KMS-11 (cell line): ENCODE measurements around the gene MRTFA.
"Not testable (repeated sequence)": the region's sequence is repeated elsewhere in the genome, so short reads cannot be mapped to it uniquely, and the experiment has no call there.

Source experiments
- H2AFZ ChIP-seq: fragments of 200-600 bp; sonication (generic); 2 replicates; pipeline ENCODE4 v1.6.1; 2016; ENCODE audit warnings: antibody characterized with exemption, mixed run types, low read depth
- H3K27ac ChIP-seq: fragments of 200-600 bp; sonication (generic); 2 replicates; pipeline ENCODE4 v1.6.1; 2016; ENCODE audit warnings: mild to moderate bottlenecking, mixed run types
- H3K27me3 ChIP-seq: fragments of 200-600 bp; sonication (generic); 2 replicates; pipeline ENCODE4 v1.6.1; 2017; ENCODE audit warnings: mild to moderate bottlenecking, low read depth, mixed run types, moderate library complexity; ENCODE audit not compliant: insufficient read depth
- H3K36me3 ChIP-seq: fragments of 200-600 bp; sonication (generic); 2 replicates; pipeline ENCODE4 v1.6.1; 2017; ENCODE audit warnings: mild to moderate bottlenecking, mixed run types; ENCODE audit not compliant: insufficient read depth
- H3K4me1 ChIP-seq: fragments of 200-600 bp; sonication (generic); 2 replicates; pipeline ENCODE4 v1.6.1; 2016; ENCODE audit warnings: mild to moderate bottlenecking, low read depth, mixed run types; ENCODE audit not compliant: poor library complexity, severe bottlenecking
- H3K4me2 ChIP-seq: fragments of 200-600 bp; sonication (generic); 2 replicates; pipeline ENCODE4 v1.7.0; 2016; ENCODE audit warnings: mild to moderate bottlenecking, mixed run types
- H3K4me3 ChIP-seq: fragments of 200-600 bp; sonication (generic); IDR thresholded peaks from 2 replicates; pipeline ENCODE4 v1.6.1; 2017; ENCODE audit warnings: low read depth, low read length, mixed read lengths; ENCODE audit not compliant: insufficient read depth
- H3K79me2 ChIP-seq: fragments of 200-600 bp; sonication (generic); 2 replicates; pipeline ENCODE4 v1.6.1; 2016; ENCODE audit warnings: low read depth, mixed run types; ENCODE audit not compliant: insufficient read depth
- H3K9ac ChIP-seq: fragments of 200-600 bp; sonication (generic); 2 replicates; pipeline ENCODE4 v1.6.1; 2016; ENCODE audit warnings: mild to moderate bottlenecking, mixed run types
- H4K20me1 ChIP-seq: fragments of 200-600 bp; sonication (generic); 2 replicates; pipeline ENCODE4 v1.6.1; 2016; ENCODE audit warnings: mild to moderate bottlenecking, mixed run types; ENCODE audit not compliant: insufficient read depth
- TF ChIP-seq, protein P1 (sequence below): fragments of 200-600 bp; sonication (generic); conservative IDR thresholded peaks from 2 replicates; pipeline ENCODE4 v1.6.1; 2017; ENCODE audit warnings: low read depth, mild to moderate bottlenecking, antibody characterized with exemption, low read length, moderate library complexity, mixed read lengths

MRTFA gene

DNA sequence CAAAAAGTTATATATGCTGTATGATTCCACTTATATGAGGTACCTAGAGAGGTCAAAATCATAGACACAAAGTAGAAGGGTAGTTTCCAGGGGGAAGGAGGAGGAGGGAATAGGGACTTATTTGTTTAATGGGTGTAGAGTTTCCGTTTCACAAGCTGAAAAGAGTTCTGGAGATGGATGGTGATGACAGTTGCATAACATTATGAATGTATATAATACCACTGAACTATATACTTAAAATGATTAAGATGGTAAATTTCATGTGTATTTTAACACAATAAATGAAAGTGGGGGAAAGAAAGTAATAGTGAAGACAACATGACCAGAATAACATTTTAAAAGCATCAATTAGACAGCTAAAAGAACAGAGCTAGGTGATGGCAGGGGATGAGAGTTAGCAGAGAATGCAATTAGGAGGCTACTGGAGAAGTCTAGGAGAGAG is 51.2 kb downstream of the MRTFA start:
- H3K9ac ChIP-seq: no peak overlapping the region

DNA sequence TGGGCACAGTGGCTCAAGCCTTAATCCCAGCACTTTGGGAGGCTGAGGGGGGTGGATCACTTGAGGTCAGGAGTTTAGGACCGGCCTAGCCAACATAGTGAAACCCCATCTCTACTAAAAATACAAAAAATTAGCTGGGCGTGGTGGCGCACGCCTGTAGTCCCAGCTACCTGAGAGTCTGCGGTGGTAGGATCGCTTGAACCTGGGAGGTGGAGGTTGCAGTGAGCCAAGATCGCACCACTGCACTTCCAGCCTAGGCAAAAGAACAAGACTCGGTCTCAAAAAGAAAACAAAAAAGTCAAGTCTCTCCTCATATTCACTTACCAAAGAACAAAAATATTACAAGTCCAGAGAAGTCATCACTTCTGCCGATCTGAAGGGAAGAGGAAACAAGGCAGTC is 51.8 kb downstream of the MRTFA start:
- H3K4me1 ChIP-seq, H3K4me2 ChIP-seq, H3K27me3 ChIP-seq, H2AFZ ChIP-seq, H4K20me1 ChIP-seq, H3K36me3 ChIP-seq, H3K79me2 ChIP-seq, H3K27ac ChIP-seq, H3K9ac ChIP-seq, H3K4me3 ChIP-seq: not testable (repeated sequence)

More for the DNA sequence above, 51.2 kb downstream of the MRTFA start:
- H3K4me3 ChIP-seq: no peak overlapping the region
- H2AFZ ChIP-seq: no peak overlapping the region
- no peak overlapping the region for H3K27ac ChIP-seq
- TF ChIP-seq, protein P1, sequence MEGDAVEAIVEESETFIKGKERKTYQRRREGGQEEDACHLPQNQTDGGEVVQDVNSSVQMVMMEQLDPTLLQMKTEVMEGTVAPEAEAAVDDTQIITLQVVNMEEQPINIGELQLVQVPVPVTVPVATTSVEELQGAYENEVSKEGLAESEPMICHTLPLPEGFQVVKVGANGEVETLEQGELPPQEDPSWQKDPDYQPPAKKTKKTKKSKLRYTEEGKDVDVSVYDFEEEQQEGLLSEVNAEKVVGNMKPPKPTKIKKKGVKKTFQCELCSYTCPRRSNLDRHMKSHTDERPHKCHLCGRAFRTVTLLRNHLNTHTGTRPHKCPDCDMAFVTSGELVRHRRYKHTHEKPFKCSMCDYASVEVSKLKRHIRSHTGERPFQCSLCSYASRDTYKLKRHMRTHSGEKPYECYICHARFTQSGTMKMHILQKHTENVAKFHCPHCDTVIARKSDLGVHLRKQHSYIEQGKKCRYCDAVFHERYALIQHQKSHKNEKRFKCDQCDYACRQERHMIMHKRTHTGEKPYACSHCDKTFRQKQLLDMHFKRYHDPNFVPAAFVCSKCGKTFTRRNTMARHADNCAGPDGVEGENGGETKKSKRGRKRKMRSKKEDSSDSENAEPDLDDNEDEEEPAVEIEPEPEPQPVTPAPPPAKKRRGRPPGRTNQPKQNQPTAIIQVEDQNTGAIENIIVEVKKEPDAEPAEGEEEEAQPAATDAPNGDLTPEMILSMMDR: no peak
- H3K36me3 ChIP-seq: no peaks in the 10 kb centered on the region
- no peak overlapping the region for H3K4me2 ChIP-seq
- H3K4me1 ChIP-seq: no peaks in the 10 kb centered on the region
- no peaks in the 10 kb centered on the region for H3K27me3 ChIP-seq
- no peaks in the 10 kb centered on the region; the same call in 1 of the 2 replicates for H3K79me2 ChIP-seq
- no peaks in the 10 kb centered on the region for H4K20me1 ChIP-seq

DNA sequence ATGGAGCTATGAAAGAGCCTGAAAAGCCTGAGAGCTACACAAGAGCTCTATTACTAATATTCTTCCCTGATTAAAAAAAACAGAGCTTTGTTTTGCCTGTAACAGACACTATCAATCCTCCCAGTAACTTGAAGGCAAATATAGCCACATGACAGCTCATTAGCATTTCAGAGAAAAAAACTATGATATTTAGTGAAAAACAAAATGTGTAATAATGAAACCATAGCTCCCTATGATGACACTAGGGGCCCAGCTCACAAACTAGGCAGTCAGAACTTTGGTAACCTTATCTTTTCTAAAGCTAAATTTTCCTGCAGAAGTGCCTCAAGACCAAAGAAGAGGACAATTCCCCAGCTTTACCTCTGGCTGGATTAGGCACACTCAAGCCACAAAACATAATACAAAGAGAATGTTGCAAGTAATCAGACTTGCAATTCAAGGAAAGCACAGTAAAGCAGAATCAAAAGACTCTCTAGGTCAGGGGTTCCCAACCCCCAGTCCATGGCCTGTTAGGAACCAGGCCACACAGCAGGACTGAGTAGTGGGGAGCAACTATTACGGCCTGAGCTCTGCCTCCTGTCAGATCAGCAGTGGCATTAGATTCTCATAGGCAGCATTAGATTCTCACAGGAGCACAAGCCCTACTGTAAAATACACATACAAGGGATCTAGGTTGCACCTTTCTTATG is 53.3 kb downstream of the MRTFA start:
- H3K4me1 ChIP-seq: peaks cover 4% of the 10 kb centered on the region
- H3K4me3 ChIP-seq: no peak overlapping the region
- no peaks in the 10 kb centered on the region for H3K79me2 ChIP-seq
- H3K4me2 ChIP-seq: no peak overlapping the region
- no peak overlapping the region for H3K9ac ChIP-seq
- no peaks in the 10 kb centered on the region for H3K36me3 ChIP-seq
- H3K27ac ChIP-seq: no peak overlapping the region
- no peak overlapping the region for H2AFZ ChIP-seq
- H4K20me1 ChIP-seq: no peaks in the 10 kb centered on the region
- TF ChIP-seq, protein P1: no peak
- H3K27me3 ChIP-seq: no peaks in the 10 kb centered on the region

DNA sequence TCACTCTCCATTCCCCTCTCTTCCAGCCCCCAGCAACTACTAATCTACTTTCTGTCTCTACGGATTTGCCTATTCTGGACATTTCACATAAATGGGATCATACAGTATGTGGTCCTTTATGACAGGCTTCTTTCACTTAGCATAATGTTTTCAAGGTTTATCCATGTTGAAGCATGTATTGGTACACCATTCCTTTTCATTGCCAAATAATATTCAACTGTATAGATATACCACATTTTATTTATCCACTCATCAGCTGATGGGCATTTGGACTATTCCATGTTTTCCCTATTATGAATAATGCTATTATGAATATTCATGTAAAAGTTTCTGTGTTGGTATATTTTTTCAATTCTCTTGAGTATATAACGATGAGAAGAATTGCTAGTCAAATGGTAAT is 54.5 kb downstream of the MRTFA start:
- H3K4me1 ChIP-seq: peaks cover 5% of the 10 kb centered on the region
- TF ChIP-seq, protein P1: no peak
- H4K20me1 ChIP-seq: no peaks in the 10 kb centered on the region

DNA sequence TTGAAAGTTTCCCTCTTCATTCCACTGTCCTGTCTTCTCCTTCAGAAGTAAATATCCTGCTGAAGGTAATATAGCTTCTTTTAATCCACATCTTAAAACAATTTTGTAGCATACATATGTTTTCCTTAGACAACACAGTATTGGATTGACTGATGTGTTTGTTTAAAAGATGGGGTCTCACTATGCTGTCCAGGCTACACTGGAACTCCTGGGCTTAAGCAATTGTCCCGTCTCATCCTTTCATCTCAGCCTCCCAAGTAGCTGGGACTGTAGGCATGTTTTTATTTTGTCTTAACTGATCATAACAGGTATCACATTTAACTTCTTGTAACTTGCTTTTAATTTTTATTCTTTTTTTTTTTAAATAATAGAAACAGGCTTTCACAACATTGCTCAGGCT is 55.9 kb downstream of the MRTFA start:
- H3K4me3 ChIP-seq: no peak overlapping the region
- H3K27me3 ChIP-seq: no peaks in the 10 kb centered on the region
- no peak overlapping the region for H3K9ac ChIP-seq
- no peak overlapping the region for H2AFZ ChIP-seq
- H3K36me3 ChIP-seq: no peaks in the 10 kb centered on the region
- TF ChIP-seq, protein P1: no peak
- H3K27ac ChIP-seq: no peak overlapping the region
- no peaks in the 10 kb centered on the region for H3K79me2 ChIP-seq
- H3K4me1 ChIP-seq: peaks cover 5% of the 10 kb centered on the region
- H3K4me2 ChIP-seq: no peak overlapping the region
- no peaks in the 10 kb centered on the region for H4K20me1 ChIP-seq

More for the DNA sequence above, 54.5 kb downstream of the MRTFA start:
- no peak overlapping the region for H3K27ac ChIP-seq
- no peak overlapping the region for H3K9ac ChIP-seq
- H2AFZ ChIP-seq: no peak overlapping the region
- H3K4me3 ChIP-seq: no peak overlapping the region
- no peaks in the 10 kb centered on the region for H3K36me3 ChIP-seq
- no peaks in the 10 kb centered on the region for H3K79me2 ChIP-seq
- no peak overlapping the region for H3K4me2 ChIP-seq
- no peaks in the 10 kb centered on the region for H3K27me3 ChIP-seq
